HepG2 (cell line): ENCODE data around the gene TM2D3. TPM values are rescaled to one million over a fixed set of nuclear protein-coding genes. Genes with fewer than 3 reads are reported as not detected.

ENCODE experiments used
- BORCS8-MEF2B ChIP-seq: sonication (generic); formaldehyde crosslinking; IDR thresholded peaks from 2 replicates; pipeline ENCODE4 v1.8.0; 2022; ENCODE audit warnings: mild to moderate bottlenecking, missing genetic modification reagents
- ELF3 ChIP-seq: IDR thresholded peaks from 2 replicates; pipeline ENCODE4 v1.6.1; 2016; ENCODE audit warnings: missing genetic modification reagents, missing compliant biosample characterization
- KDM2A ChIP-seq: sonication (generic); formaldehyde crosslinking; IDR thresholded peaks from 2 replicates; pipeline ENCODE4 v1.4.0; 2020; ENCODE audit warnings: low read depth, missing genetic modification reagents, borderline replicate concordance
- MBNL3 ChIP-seq: fragments of 250-450 bp; sonication (Bioruptor Pico); conservative IDR thresholded peaks from 2 replicates; pipeline ENCODE4 v1.8.0; 2022; ENCODE audit warnings: mild to moderate bottlenecking, inconsistent platforms
- MIXL1 ChIP-seq: IDR thresholded peaks from 2 replicates; pipeline ENCODE4 v1.6.1; 2016
- MTF2 ChIP-seq: sonication (generic); formaldehyde crosslinking; IDR thresholded peaks from 2 replicates; pipeline ENCODE4 v1.5.0; 2020; ENCODE audit warnings: missing genetic modification reagents, borderline replicate concordance
- NCOA1 ChIP-seq: sonication (generic); formaldehyde crosslinking; IDR thresholded peaks from 2 replicates; pipeline ENCODE4 v1.9.0; 2021; ENCODE audit warnings: missing genetic modification reagents
- POLR2AphosphoS5 ChIP-seq: IDR thresholded peaks from 2 replicates; pipeline ENCODE4 v1.6.1; 2012; ENCODE audit warnings: low read depth, low read length
- PPARG ChIP-seq: conservative IDR thresholded peaks from 2 replicates; pipeline ENCODE4 v1.6.1; 2016; ENCODE audit warnings: missing biosample characterization, missing genetic modification reagents
- RCOR2 ChIP-seq: IDR thresholded peaks from 2 replicates; pipeline ENCODE4 v1.6.1; 2016; ENCODE audit warnings: missing biosample characterization, missing genetic modification reagents
- ZBTB33 ChIP-seq: sonication (generic); formaldehyde crosslinking; IDR thresholded peaks from 2 replicates; pipeline ENCODE4 v1.4.0; 2020; ENCODE audit warnings: missing genetic modification reagents
- ZBTB46 ChIP-seq: sonication (generic); formaldehyde crosslinking; IDR thresholded peaks from 2 replicates; pipeline ENCODE4 v1.4.0; 2020; ENCODE audit warnings: mild to moderate bottlenecking, missing genetic modification reagents, borderline replicate concordance
- ZNF121 ChIP-seq: sonication (generic); formaldehyde crosslinking; IDR thresholded peaks from 2 replicates; pipeline ENCODE4 v1.5.0; 2020; ENCODE audit warnings: mild to moderate bottlenecking, missing genetic modification reagents
- ZNF160 ChIP-seq: sonication (generic); formaldehyde crosslinking; IDR thresholded peaks from 2 replicates; pipeline ENCODE4 v1.8.0; 2022; ENCODE audit warnings: mild to moderate bottlenecking, inconsistent platforms, missing genetic modification reagents
- ZNF512 ChIP-seq: sonication (generic); formaldehyde crosslinking; IDR thresholded peaks from 2 replicates; pipeline ENCODE4 v1.4.0; 2020; ENCODE audit warnings: mild to moderate bottlenecking, missing genetic modification reagents
- ZNF550 ChIP-seq: sonication (generic); formaldehyde crosslinking; IDR thresholded peaks from 2 replicates; pipeline ENCODE4 v1.4.0; 2020; ENCODE audit warnings: mild to moderate bottlenecking, missing genetic modification reagents, borderline replicate concordance
- ZNF556 ChIP-seq: sonication (generic); formaldehyde crosslinking; IDR thresholded peaks from 2 replicates; pipeline ENCODE4 v1.4.0; 2020; ENCODE audit warnings: mild to moderate bottlenecking, missing genetic modification reagents, borderline replicate concordance
- ZNF720 ChIP-seq: sonication (generic); formaldehyde crosslinking; IDR thresholded peaks from 2 replicates; pipeline ENCODE4 v1.4.0; 2020; ENCODE audit warnings: missing genetic modification reagents
- polyA plus RNA-seq, 8 experiments: library from polyadenylated mRNA; depleted of rRNA in 3 of 8; stranded (reverse) in 7 of 8; unstranded in 1 of 8; fragments of >200 nt; fragmentation: Illumina TruSeq in 4 of 8; extraction: Trizol in 4 of 8; gene quantifications; 2 replicates each; pipeline versions ENCODE4 v1.2.1 to v1.2.3, GENCODE V29; 2011 to 2016; ENCODE audit warnings: low read depth in 4 of 8, missing spikeins in 1 of 8, mixed read lengths in 1 of 8; ENCODE audit not compliant: insufficient read depth in 1 of 8
- total RNA-seq, 5 experiments: library from RNA; depleted of rRNA; stranded (reverse); fragments of >200 nt; fragmentation: Illumina TruSeq; extraction: Trizol; gene quantifications; 2 replicates each; pipeline ENCODE4 v1.2.3, GENCODE V29; 2016; ENCODE audit warnings: low read depth in 1 of 5
- TF ChIP-seq, protein P1 (sequence below): sonication (generic); formaldehyde crosslinking; IDR thresholded peaks from 2 replicates; pipeline ENCODE4 v1.4.0; 2020; ENCODE audit warnings: missing genetic modification reagents
- TF ChIP-seq, protein P2 (sequence below): sonication (generic); formaldehyde crosslinking; IDR thresholded peaks from 2 replicates; pipeline ENCODE4 v1.4.0; 2020; ENCODE audit warnings: missing genetic modification reagents, borderline replicate concordance

TM2D3 gene
- total and polyA plus RNA-seq, 2 of the 13 experiments (the other 11 are each of a cell fraction or from before 2014, with no cell fraction given): 31.1 to 72.7 TPM

DNA sequence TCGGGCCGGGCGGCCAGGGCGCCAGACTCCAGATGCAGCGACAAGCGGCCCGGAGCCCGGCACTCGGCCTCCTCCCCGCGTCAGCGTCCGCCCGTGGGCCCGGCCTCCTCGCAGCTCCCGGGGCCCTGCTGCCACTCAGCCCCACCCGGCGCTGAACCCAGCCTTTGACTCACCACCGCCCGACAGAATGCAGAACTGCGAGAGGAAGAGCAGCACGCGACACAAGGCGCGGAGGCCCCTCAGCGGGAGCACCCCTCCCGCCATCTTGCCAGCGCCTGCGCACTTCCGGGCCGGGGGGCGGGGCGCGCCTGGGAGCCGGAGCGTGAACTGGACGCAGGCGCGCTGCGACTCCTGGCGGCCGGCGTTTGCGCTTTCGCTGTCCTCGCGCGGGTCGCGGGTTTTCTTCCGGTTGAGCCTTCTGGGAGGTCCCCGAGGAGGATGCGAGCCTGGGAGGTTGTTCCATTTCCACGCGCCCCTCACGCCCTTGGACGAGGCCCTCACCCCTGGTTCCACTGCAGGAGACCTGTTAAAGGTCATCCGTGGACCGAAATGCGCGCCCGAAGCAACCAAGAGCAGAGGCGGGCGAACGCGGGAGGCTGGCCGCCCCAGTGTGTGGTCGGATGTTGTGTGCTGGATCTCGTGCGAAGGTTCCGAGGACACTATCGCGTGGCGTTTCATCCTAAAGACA lies at the start of gene TM2D3 (continued):
- TF ChIP-seq ZNF512 (CRISPR knock-in tag) (no peak), ZNF556 (CRISPR knock-in tag) (peak; percentile 78; the same call in 1 of the 2 replicates), ZNF550 (CRISPR knock-in tag) (no peak), POLR2AphosphoS5 (peak; percentile 81; the same call in 1 of the 2 replicates), BORCS8-MEF2B (peak; percentile 93), NCOA1 (CRISPR knock-in tag) (no peak), ZNF121 (peak; percentile 57; the same call in 1 of the 2 replicates), ZNF160 (CRISPR knock-in tag) (no peak), MTF2 (CRISPR knock-in tag) (no peak), ELF3 (peak; percentile 88), PPARG (CRISPR knock-in tag) (0 out of 2 replicates have a peak, but pooled peaks have one; percentile 38), ZBTB46 (CRISPR knock-in tag) (0 out of 2 replicates have a peak, but pooled peaks have one; percentile 34), KDM2A (CRISPR knock-in tag) (peak; percentile 89), RCOR2 (0 out of 2 replicates have a peak, but pooled peaks have one; percentile 25), MIXL1 (CRISPR knock-in tag) (no peak), ZBTB33 (CRISPR knock-in tag) (0 out of 2 replicates have a peak, but pooled peaks have one; percentile 46), ZNF720 (no peak), MBNL3 (CRISPR knock-in tag) (no peak)
- TF ChIP-seq, protein P1, sequence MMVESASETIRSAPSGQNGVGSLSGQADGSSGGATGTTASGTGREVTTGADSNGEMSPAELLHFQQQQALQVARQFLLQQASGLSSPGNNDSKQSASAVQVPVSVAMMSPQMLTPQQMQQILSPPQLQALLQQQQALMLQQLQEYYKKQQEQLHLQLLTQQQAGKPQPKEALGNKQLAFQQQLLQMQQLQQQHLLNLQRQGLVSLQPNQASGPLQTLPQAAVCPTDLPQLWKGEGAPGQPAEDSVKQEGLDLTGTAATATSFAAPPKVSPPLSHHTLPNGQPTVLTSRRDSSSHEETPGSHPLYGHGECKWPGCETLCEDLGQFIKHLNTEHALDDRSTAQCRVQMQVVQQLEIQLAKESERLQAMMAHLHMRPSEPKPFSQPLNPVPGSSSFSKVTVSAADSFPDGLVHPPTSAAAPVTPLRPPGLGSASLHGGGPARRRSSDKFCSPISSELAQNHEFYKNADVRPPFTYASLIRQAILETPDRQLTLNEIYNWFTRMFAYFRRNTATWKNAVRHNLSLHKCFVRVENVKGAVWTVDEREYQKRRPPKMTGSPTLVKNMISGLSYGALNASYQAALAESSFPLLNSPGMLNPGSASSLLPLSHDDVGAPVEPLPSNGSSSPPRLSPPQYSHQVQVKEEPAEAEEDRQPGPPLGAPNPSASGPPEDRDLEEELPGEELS: peak; percentile 60
- TF ChIP-seq, protein P2, sequence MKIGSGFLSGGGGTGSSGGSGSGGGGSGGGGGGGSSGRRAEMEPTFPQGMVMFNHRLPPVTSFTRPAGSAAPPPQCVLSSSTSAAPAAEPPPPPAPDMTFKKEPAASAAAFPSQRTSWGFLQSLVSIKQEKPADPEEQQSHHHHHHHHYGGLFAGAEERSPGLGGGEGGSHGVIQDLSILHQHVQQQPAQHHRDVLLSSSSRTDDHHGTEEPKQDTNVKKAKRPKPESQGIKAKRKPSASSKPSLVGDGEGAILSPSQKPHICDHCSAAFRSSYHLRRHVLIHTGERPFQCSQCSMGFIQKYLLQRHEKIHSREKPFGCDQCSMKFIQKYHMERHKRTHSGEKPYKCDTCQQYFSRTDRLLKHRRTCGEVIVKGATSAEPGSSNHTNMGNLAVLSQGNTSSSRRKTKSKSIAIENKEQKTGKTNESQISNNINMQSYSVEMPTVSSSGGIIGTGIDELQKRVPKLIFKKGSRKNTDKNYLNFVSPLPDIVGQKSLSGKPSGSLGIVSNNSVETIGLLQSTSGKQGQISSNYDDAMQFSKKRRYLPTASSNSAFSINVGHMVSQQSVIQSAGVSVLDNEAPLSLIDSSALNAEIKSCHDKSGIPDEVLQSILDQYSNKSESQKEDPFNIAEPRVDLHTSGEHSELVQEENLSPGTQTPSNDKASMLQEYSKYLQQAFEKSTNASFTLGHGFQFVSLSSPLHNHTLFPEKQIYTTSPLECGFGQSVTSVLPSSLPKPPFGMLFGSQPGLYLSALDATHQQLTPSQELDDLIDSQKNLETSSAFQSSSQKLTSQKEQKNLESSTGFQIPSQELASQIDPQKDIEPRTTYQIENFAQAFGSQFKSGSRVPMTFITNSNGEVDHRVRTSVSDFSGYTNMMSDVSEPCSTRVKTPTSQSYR (CRISPR knock-in tag): peak; percentile 90
